Iris pigment epithelial cell (primary cell): ENCODE results near the gene FAM90A1.
A peak's percentile ranks its signal among the peaks of the same experiment; 100 is the strongest.
"Not testable (repeated sequence)": the region's sequence is repeated elsewhere in the genome, so short reads cannot be mapped to it uniquely, and the experiment has no call there.

Experiments used
- DNase-seq: peaks from one replicate; pipeline ENCODE4 v3.0.0-alpha.2; 2011; ENCODE audit warnings: low read depth

The FAM90A1 gene

GRCh38 chr12:8226992-8227731, at the start of gene FAM90A1:
TSS of gene FAM90A1 (minus strand) at chr12:8227618. CDS start at chr12:8224832, 2,786 bp downstream.
- peak; percentile 20 for DNase-seq

- DNase-seq = not testable (repeated sequence)
Observed at GRCh38 chr12:8276397-8276796, 49.0 kb upstream of the FAM90A1 start.

- DNase-seq = not testable (repeated sequence)
Observed at GRCh38 chr12:8266706-8267105, 39.3 kb upstream of the FAM90A1 start.

- not testable (repeated sequence) for DNase-seq
Observed at GRCh38 chr12:8264236-8264635, 36.8 kb upstream of the FAM90A1 start.

GRCh38 chr12:8261111-8261554, 33.7 kb upstream of the FAM90A1 start:
- DNase-seq = not testable (repeated sequence)

- not testable (repeated sequence) for DNase-seq
Observed at GRCh38 chr12:8256356-8256755, 28.9 kb upstream of the FAM90A1 start.

- not testable (repeated sequence) for DNase-seq
Observed at GRCh38 chr12:8254705-8255104, 27.3 kb upstream of the FAM90A1 start.

GRCh38 chr12:8252056-8252818, 24.8 kb upstream of the FAM90A1 start:
- not testable (repeated sequence) for DNase-seq

GRCh38 chr12:8251616-8252015, 24.2 kb upstream of the FAM90A1 start:
- not testable (repeated sequence) for DNase-seq

GRCh38 chr12:8246941-8247535, 19.6 kb upstream of the FAM90A1 start:
- DNase-seq = peak; percentile 66

GRCh38 chr12:8243682-8244161, 16.3 kb upstream of the FAM90A1 start:
- peak; percentile 16 for DNase-seq

- peak; percentile 97 for DNase-seq
Observed at GRCh38 chr12:8242880-8243681, 15.7 kb upstream of the FAM90A1 start.

- not testable (repeated sequence) for DNase-seq
Observed at GRCh38 chr12:8242622-8242879, 15.1 kb upstream of the FAM90A1 start.

- peak; percentile 49 for DNase-seq
Observed at GRCh38 chr12:8241917-8242621, 14.7 kb upstream of the FAM90A1 start.

- not testable (repeated sequence) for DNase-seq
Observed at GRCh38 chr12:8240340-8241114, 13.1 kb upstream of the FAM90A1 start.

GRCh38 chr12:8237031-8237430, 9.6 kb upstream of the FAM90A1 start:
- not testable (repeated sequence) for DNase-seq

- DNase-seq = peak; percentile 86
Observed at GRCh38 chr12:8235316-8236157, 8.1 kb upstream of the FAM90A1 start.

GRCh38 chr12:8234746-8235145, 7.3 kb upstream of the FAM90A1 start:
- not testable (repeated sequence) for DNase-seq

GRCh38 chr12:8233935-8234495, 6.6 kb upstream of the FAM90A1 start:
- DNase-seq = not testable (repeated sequence)
